Measurements from ENCODE around the gene RTP2. TPM values are rescaled to one million over a fixed set of nuclear protein-coding genes. Genes with fewer than 3 reads are reported as not detected.

RTP2 gene
- total RNA-seq, 2 experiments from 2014 or later: not detected

DNA sequence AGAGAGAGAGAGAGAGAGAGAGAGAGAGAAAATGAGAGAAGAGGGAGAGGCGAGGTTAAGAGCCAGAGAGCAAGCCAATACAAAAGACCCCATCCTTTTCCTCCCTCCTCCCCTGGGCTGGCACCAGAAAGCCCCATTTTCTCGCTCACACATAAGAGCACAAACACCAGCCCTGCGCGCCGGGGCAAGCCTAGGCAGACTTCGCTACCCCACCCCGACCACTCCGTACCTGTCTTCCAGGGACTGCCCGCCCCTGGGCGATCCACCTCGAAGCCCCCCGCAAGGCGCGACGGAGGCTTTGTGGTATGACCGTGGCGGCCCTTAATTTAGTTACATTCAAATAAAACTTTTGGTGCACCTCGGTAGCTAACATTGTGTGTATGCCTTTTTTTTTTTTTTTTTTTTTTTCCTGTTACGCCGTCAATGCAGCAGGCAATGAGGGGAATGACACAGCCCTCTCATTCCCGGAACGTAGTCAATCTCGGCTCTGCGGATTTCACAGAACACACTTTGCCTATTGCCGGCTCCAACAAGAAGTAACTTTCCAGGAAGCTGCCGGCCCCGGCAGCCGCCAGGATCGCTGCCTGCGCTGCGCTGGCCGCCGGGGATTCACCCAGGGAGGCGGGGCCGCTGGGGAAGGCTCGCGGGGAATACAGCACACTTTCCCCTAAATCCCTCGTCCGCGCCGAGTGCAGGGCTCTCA, 35.2 kb upstream of the RTP2 start:
- peaks cover 45% of the 10 kb centered on the region for H3K4me1 Mint-ChIP-seq (ENCODE audit: low read depth)
- no peaks in the 10 kb centered on the region for H3K9me3 Mint-ChIP-seq
- H3K4me3 Mint-ChIP-seq: peak overlapping the region; percentile 100
- ATAC-seq (ENCODE audit: poor library complexity) (no peak), DNase-seq (peak in 7 of 14 experiments; percentile 12 to 73 (median 43))
- no peaks in the 10 kb centered on the region for H3K27me3 ChIP-seq (ENCODE audit: control insufficient read depth in 1 of 2, insufficient read depth in 2 of 2, low read length in 2 of 2)
- peak overlapping the region; percentile 99 for H3K27ac Mint-ChIP-seq
- no peaks in the 10 kb centered on the region for H3K9me3 ChIP-seq (ENCODE audit: control insufficient read depth in 1 of 2, insufficient read depth in 1 of 2, low read length in 2 of 2)
- H3K27ac ChIP-seq (ENCODE audit: low read depth in 1 of 2, low read length in 2 of 2): no peak overlapping the region
- no peaks in the 10 kb centered on the region for H3K27me3 Mint-ChIP-seq
- ChIA-PET CTCF (interaction anchor here (0.6 to 4.4 kb wide), 10 partner anchors 248 to 1706 kb away, joined by 3 to 80 read pairs (median 4); no protein-coding TSS in a partner anchor), POLR2A (interaction anchor here (1.5 to 4.2 kb wide), 10 partner anchors 8 to 1407 kb away, joined by 4 to 54 read pairs (median 12); partner anchors contain the start of genes BCL6, LPP and RTP4)
- intact Hi-C loops (cut with DNase I, micrococcal nuclease): loop anchor here in 1 of 2 experiments (1.0 to 5.0 kb wide), 2 partner anchors 1411 to 1895 kb away; partner anchors contain the start of gene TP63
- H3K4me3 ChIP-seq (ENCODE audit: low read length): peak overlapping the region; percentile 96
- TF ChIP-seq, protein P1, sequence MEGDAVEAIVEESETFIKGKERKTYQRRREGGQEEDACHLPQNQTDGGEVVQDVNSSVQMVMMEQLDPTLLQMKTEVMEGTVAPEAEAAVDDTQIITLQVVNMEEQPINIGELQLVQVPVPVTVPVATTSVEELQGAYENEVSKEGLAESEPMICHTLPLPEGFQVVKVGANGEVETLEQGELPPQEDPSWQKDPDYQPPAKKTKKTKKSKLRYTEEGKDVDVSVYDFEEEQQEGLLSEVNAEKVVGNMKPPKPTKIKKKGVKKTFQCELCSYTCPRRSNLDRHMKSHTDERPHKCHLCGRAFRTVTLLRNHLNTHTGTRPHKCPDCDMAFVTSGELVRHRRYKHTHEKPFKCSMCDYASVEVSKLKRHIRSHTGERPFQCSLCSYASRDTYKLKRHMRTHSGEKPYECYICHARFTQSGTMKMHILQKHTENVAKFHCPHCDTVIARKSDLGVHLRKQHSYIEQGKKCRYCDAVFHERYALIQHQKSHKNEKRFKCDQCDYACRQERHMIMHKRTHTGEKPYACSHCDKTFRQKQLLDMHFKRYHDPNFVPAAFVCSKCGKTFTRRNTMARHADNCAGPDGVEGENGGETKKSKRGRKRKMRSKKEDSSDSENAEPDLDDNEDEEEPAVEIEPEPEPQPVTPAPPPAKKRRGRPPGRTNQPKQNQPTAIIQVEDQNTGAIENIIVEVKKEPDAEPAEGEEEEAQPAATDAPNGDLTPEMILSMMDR (IDR thresholded peaks at IDR 0.05): no peak
- H3K36me3 ChIP-seq (ENCODE audit: insufficient read depth, low read length): no peaks in the 10 kb centered on the region
- peaks cover 34% of the 10 kb centered on the region for H3K36me3 Mint-ChIP-seq (ENCODE audit: low read depth)
- H3K4me1 ChIP-seq (ENCODE audit: insufficient read depth, low read length): peaks cover 60% of the 10 kb centered on the region

DNA sequence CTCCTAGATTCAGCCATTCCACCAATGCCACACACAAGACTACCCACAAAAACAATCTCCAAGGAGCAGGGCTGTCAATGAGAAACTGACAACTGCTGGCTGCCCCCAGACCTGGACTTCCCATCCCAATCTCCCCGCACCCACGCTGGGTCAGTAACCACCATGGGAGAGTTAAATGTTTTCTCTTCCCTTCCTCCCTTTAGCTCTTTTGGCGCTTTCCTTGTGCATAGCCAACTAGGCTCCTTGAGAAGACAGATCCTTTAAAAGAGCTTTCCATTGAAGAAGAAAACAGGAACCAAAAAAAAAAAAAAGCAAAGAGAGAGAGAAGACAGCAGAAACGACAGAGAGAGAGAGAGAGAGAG, 34.6 kb upstream of the RTP2 start:
- Histone ChIP-seq H3K27ac (ENCODE audit: low read depth in 1 of 2, low read length in 2 of 2) (no peak overlapping the region), H3K4me1 (ENCODE audit: insufficient read depth, low read length) (peaks cover 54% of the 10 kb centered on the region), H3K9me3 (ENCODE audit: control insufficient read depth in 1 of 2, insufficient read depth in 1 of 2, low read length in 2 of 2) (no peaks in the 10 kb centered on the region), H3K36me3 (ENCODE audit: insufficient read depth, low read length) (peaks cover 4% of the 10 kb centered on the region), H3K4me3 (ENCODE audit: low read length) (peak overlapping the region; percentile 96), H3K27me3 (ENCODE audit: control insufficient read depth in 1 of 2, insufficient read depth in 2 of 2, low read length in 2 of 2) (no peaks in the 10 kb centered on the region)
- H3K36me3 Mint-ChIP-seq (ENCODE audit: low read depth): peaks cover 32% of the 10 kb centered on the region
- H3K27me3 Mint-ChIP-seq: no peaks in the 10 kb centered on the region
- H3K27ac Mint-ChIP-seq: peak overlapping the region; percentile 99
- H3K4me1 Mint-ChIP-seq (ENCODE audit: low read depth): peaks cover 40% of the 10 kb centered on the region
- H3K9me3 Mint-ChIP-seq: no peaks in the 10 kb centered on the region
- intact Hi-C loops (cut with DNase I, micrococcal nuclease): loop anchor here in 1 of 2 experiments (5.0 kb wide), 1 partner anchor 1895 kb away; the partner anchor contains the start of gene TP63
- ChIA-PET CTCF (interaction anchor here (0.6 to 4.4 kb wide), 5 partner anchors 417 to 1707 kb away, joined by 3 to 80 read pairs (median 3); no protein-coding TSS in a partner anchor), POLR2A (interaction anchor here (2.4 to 2.8 kb wide), 2 partner anchors 9 to 1305 kb away, joined by 11 to 14 read pairs; partner anchors contain the start of gene BCL6)
- TF ChIP-seq, protein P1 (IDR thresholded peaks at IDR 0.05): no peak
- H3K4me3 Mint-ChIP-seq: peak overlapping the region; percentile 100
- no peak for DNase-seq
- ATAC-seq (ENCODE audit: poor library complexity): no peak

DNA sequence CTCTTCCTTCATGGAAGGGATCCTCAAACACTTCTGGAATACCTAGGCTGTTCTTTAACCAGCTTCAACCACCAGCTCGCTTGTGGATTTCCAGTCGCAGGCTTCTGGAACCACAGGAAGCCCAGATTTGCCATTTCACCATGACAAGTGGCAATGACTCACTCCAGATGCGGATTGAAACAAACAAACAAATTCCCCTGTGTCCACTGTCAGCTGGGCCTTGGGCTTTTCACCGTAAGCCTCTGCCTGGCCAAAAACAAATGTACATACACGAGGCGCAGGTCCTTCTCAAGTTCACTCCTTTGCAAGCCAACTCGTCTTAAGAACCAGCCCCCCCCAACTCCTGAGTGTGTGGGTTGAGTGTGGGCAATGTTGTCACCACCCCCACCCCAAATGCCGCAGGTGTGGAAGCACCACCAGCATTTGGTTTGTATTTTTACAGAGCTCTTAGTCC, 34.1 kb upstream of the RTP2 start:
- H3K36me3 ChIP-seq (ENCODE audit: insufficient read depth, low read length): peaks cover 10% of the 10 kb centered on the region
- ChIA-PET CTCF (interaction anchor here (0.7 to 2.1 kb wide), 3 partner anchors 1012 to 1707 kb away, joined by 3 to 9 read pairs (median 3); no protein-coding TSS in a partner anchor), POLR2A (interaction anchor here (2.8 kb wide), 1 partner anchor 9 kb away, joined by 11 read pairs; the partner anchor contains the start of gene BCL6)
- ATAC-seq (ENCODE audit: poor library complexity) (no peak), DNase-seq (peak in 2 of 14 experiments; percentile 48 to 58)
- peaks cover 49% of the 10 kb centered on the region for H3K4me1 ChIP-seq (ENCODE audit: insufficient read depth, low read length)
- no peak overlapping the region for H3K27ac ChIP-seq (ENCODE audit: low read depth in 1 of 2, low read length in 2 of 2)
- TF ChIP-seq, protein P1 (IDR thresholded peaks at IDR 0.05): no peak
- no peaks in the 10 kb centered on the region for H3K9me3 ChIP-seq (ENCODE audit: control insufficient read depth in 1 of 2, insufficient read depth in 1 of 2, low read length in 2 of 2)
- intact Hi-C loops (cut with DNase I, micrococcal nuclease): loop anchor here in 1 of 2 experiments (5.0 kb wide), 1 partner anchor 1896 kb away; the partner anchor contains the start of gene TP63
- Mint-ChIP-seq H3K4me3 (peak overlapping the region; percentile 100), H3K36me3 (ENCODE audit: low read depth) (peaks cover 33% of the 10 kb centered on the region), H3K9me3 (no peaks in the 10 kb centered on the region), H3K27me3 (no peaks in the 10 kb centered on the region), H3K27ac (peak overlapping the region; percentile 99), H3K4me1 (ENCODE audit: low read depth) (peaks cover 34% of the 10 kb centered on the region)
- no peaks in the 10 kb centered on the region for H3K27me3 ChIP-seq (ENCODE audit: control insufficient read depth in 1 of 2, insufficient read depth in 2 of 2, low read length in 2 of 2)
- no peak overlapping the region for H3K4me3 ChIP-seq (ENCODE audit: low read length)

All from CD4-positive, alpha-beta T cell (primary cell).